B cell (primary cell): ENCODE measurements around the gene SOCS2. TPM values are rescaled to one million over a fixed set of nuclear protein-coding genes. Genes with fewer than 3 reads are reported as not detected.
"Not testable (repeated sequence)": the region's sequence is repeated elsewhere in the genome, so short reads cannot be mapped to it uniquely, and the experiment has no call there.

ENCODE experiments used
- ATAC-seq: fragments of 200-7000 bp; cut with Tn5 transposase; one replicate; pipeline ENCODE4 v1.10.0; 2021; ENCODE audit warnings: low read depth, mild to moderate bottlenecking, moderate number of reproducible peaks, moderate library complexity
- CTCF ChIA-PET: fragments of 350-600 bp; sonication (Branson Sonifier 250); formaldehyde crosslinking; loops from one replicate; lab custom pipeline; 2021; ENCODE audit warnings: antibody characterized with exemption, inconsistent platforms; lab: Charles Lee
- POLR2A ChIA-PET: fragments of 350-600 bp; sonication (Branson Sonifier 250); formaldehyde crosslinking; loops from one replicate; lab custom pipeline; 2021; ENCODE audit warnings: antibody characterized with exemption; lab: Charles Lee
- DNase-seq: peaks from one replicate; pipeline ENCODE4 v3.0.0; 2013
- H2AFZ ChIP-seq: 2 replicates; pipeline ENCODE4 v1.6.1; 2012; ENCODE audit warnings: mild to moderate bottlenecking, low read depth, low read length; ENCODE audit not compliant: insufficient read depth, poor library complexity, severe bottlenecking
- H3K27ac ChIP-seq, 2 donors: 1 replicate in 1 of 2; 2 replicates in 1 of 2; pipeline ENCODE4 v1.5.1; 2012 to 2013; ENCODE audit warnings: low read length in 2 of 2, mild to moderate bottlenecking in 2 of 2, moderate library complexity in 1 of 2
- H3K27me3 ChIP-seq, 4 experiments: fragments of 200-600 bp in 1 of 4; sonication (generic) in 1 of 4; replicated peaks in 1 of 4; 1 replicate in 2 of 4; 2 replicates in 2 of 4; pipeline versions ENCODE4 v1.6.1 to v1.7.0; 2013 to 2016; ENCODE audit warnings: low read length in 3 of 4, mild to moderate bottlenecking in 2 of 4, mixed read lengths in 1 of 4, moderate library complexity in 1 of 4; ENCODE audit not compliant: insufficient read depth in 4 of 4, control insufficient read depth in 3 of 4; ENCODE audit errors: control extremely low read depth in 1 of 4
- H3K36me3 ChIP-seq, 2 experiments: replicated peaks in 1 of 2; 1 replicate in 1 of 2; 2 replicates in 1 of 2; pipeline versions ENCODE4 v1.6.1 to v1.7.1; 2013; ENCODE audit warnings: low read length in 1 of 2; ENCODE audit not compliant: insufficient read depth in 2 of 2, control insufficient read depth in 1 of 2; ENCODE audit errors: control extremely low read depth in 1 of 2, extremely low read depth in 1 of 2
- H3K4me1 ChIP-seq, 2 donors: fragments of 200-600 bp in 1 of 2; sonication (generic) in 1 of 2; 1 replicate in 1 of 2; 2 replicates in 1 of 2; pipeline versions ENCODE4 v1.5.1 to v1.6.1; 2013 to 2017; ENCODE audit warnings: low read length in 2 of 2; ENCODE audit not compliant: control insufficient read depth in 2 of 2, insufficient read depth in 2 of 2
- H3K4me2 ChIP-seq: replicated peaks from 2 replicates; pipeline ENCODE3; 2012; ENCODE audit warnings: mild to moderate bottlenecking, low read depth, low read length; ENCODE audit not compliant: poor library complexity, severe bottlenecking
- H3K4me3 ChIP-seq, 5 experiments: fragments of 200-600 bp in 1 of 5; sonication (generic) in 1 of 5; 1 replicate in 3 of 5; 2 replicates in 2 of 5; pipeline versions ENCODE4 v1.5.1 to v1.7.0; 2011 to 2016; ENCODE audit warnings: low read length in 4 of 5, mild to moderate bottlenecking in 4 of 5, low read depth in 2 of 5, control low read depth in 1 of 5, moderate library complexity in 1 of 5; ENCODE audit not compliant: insufficient read depth in 1 of 5; ENCODE audit errors: control extremely low read depth in 1 of 5, extremely low read depth in 1 of 5
- H3K79me2 ChIP-seq: fragments of 200-600 bp; sonication (generic); one replicate; pipeline ENCODE4 v1.6.0; 2016; ENCODE audit warnings: low read length; ENCODE audit not compliant: control insufficient read depth, insufficient read depth
- H3K9ac ChIP-seq: fragments of 200-600 bp; sonication (generic); 2 replicates; pipeline ENCODE4 v1.6.1; 2017; ENCODE audit warnings: mild to moderate bottlenecking, low read length, moderate library complexity
- H3K9me3 ChIP-seq, 3 donors: one replicate each; pipeline versions ENCODE4 v1.6.1 to v1.7.1; 2013; ENCODE audit warnings: low read length in 2 of 3; ENCODE audit not compliant: control insufficient read depth in 2 of 3, insufficient read depth in 1 of 3; ENCODE audit errors: control extremely low read depth in 1 of 3
- H4K20me1 ChIP-seq: 2 replicates; pipeline ENCODE4 v1.6.0; 2012; ENCODE audit warnings: mild to moderate bottlenecking, low read length; ENCODE audit not compliant: insufficient read depth, control insufficient read depth, poor library complexity, severe bottlenecking
- H3K27ac Mint-ChIP-seq: one replicate; pipeline ENCODE4 v1.8.0; 2021; ENCODE audit warnings: mixed read lengths
- H3K27me3 Mint-ChIP-seq: one replicate; pipeline ENCODE4 v1.8.0; 2021; ENCODE audit warnings: mixed read lengths
- H3K4me1 Mint-ChIP-seq: one replicate; pipeline ENCODE4 v1.8.0; 2021; ENCODE audit warnings: mixed read lengths
- H3K4me3 Mint-ChIP-seq: one replicate; pipeline ENCODE4 v1.8.0; 2021; ENCODE audit warnings: mixed read lengths
- H3K9me3 Mint-ChIP-seq: one replicate; pipeline ENCODE4 v1.8.0; 2022; ENCODE audit warnings: mixed read lengths; ENCODE audit not compliant: insufficient read depth
- CTCF ChIP-seq: fragments of 200-600 bp; IDR thresholded peaks from one replicate; pipeline ENCODE4 v1.8.0; 2022; ENCODE audit warnings: antibody characterized with exemption, mild to moderate bottlenecking
- EZH2 ChIP-seq: IDR thresholded peaks from 2 replicates; pipeline ENCODE4 v1.6.1; 2012; ENCODE audit warnings: borderline replicate concordance, low read depth, mild to moderate bottlenecking, moderate library complexity, low read length; ENCODE audit not compliant: insufficient read depth, poor library complexity, severe bottlenecking
- WGBS: methylation state at CpG from one replicate; pipeline ENCODE4 v1.1.5; 2013; ENCODE audit warnings: missing lambda C conversion rate; ENCODE audit not compliant: insufficient coverage; 5-methylcytosine and 5-hydroxymethylcytosine counted together
- intact Hi-C: fragments of 100-400 bp; cut with micrococcal nuclease; formaldehyde crosslinking; loops from one replicate; pipeline ENCODE4 v1.10.0; 2022
- polyA plus RNA-seq: library from polyadenylated mRNA; depleted of rRNA; stranded (reverse); fragments of >200 nt; gene quantifications from 2 replicates; pipeline ENCODE4 v1.2.3, GENCODE V29; 2012
- total RNA-seq, 2 donors: library from RNA; stranded (reverse); fragments of 120-200 nt in 1 of 2; gene quantifications; 1 replicate in 1 of 2; 2 replicates in 1 of 2; pipeline versions ENCODE4 v1.2.3 to v1.2.4, GENCODE V29; 2013 to 2022

Gene SOCS2
- total and polyA plus RNA-seq, 2 donors (not counting 1 experiment from before 2014, with no cell fraction given): 1.3 to 1.6 TPM

GRCh38 chr12:93552427-93552826 is 20.0 kb upstream of the SOCS2 start:
- Histone ChIP-seq H3K9me3 (peaks cover 0 to 3% (median 0%) of the 10 kb centered on the region in 3 donors), H3K79me2 (no peaks in the 10 kb centered on the region), H3K4me2 (no peak overlapping the region), H3K27me3 (no peaks in the 10 kb centered on the region), H3K9ac (no peak overlapping the region), H3K4me3 (no peak overlapping the region), H4K20me1 (no peaks in the 10 kb centered on the region), H3K27ac (no peak overlapping the region), H2AFZ (no peak overlapping the region), H3K36me3 (no peaks in the 10 kb centered on the region), H3K4me1 (no peaks in the 10 kb centered on the region)
- ChIA-PET CTCF (interaction anchor here (1.1 kb wide), 1 partner anchor 548 kb away, joined by 4 read pairs; no protein-coding TSS in a partner anchor), POLR2A (no interaction called here)
- TF ChIP-seq EZH2 (no peak), CTCF (no peak)
- Mint-ChIP-seq H3K27me3 (peaks cover 14% of the 10 kb centered on the region), H3K9me3 (no peaks in the 10 kb centered on the region), H3K27ac (no peak overlapping the region), H3K4me1 (no peaks in the 10 kb centered on the region), H3K4me3 (no peak overlapping the region)
- DNase-seq (no peak), ATAC-seq (no peak)
- intact Hi-C loops: no loop called here
- 100% methylated on average over 1 of the region's 4 CpGs for whole genome bisulfite sequencing

GRCh38 chr12:93557879-93558278 is 14.6 kb upstream of the SOCS2 start:
- ATAC-seq, H4K20me1 ChIP-seq, H3K4me1 ChIP-seq, H3K4me3 Mint-ChIP-seq, H3K4me2 ChIP-seq, intact Hi-C loops, DNase-seq, H3K36me3 ChIP-seq, H3K9me3 ChIP-seq, H3K4me1 Mint-ChIP-seq, H2AFZ ChIP-seq, H3K27ac Mint-ChIP-seq, POLR2A ChIA-PET, H3K4me3 ChIP-seq, H3K79me2 ChIP-seq, H3K27me3 ChIP-seq, H3K27ac ChIP-seq, H3K9ac ChIP-seq: not testable (repeated sequence)
- CTCF ChIA-PET: interaction anchor here (1.2 kb wide), 1 partner anchor 544 kb away, joined by 3 read pairs; no protein-coding TSS in a partner anchor
- H3K27me3 Mint-ChIP-seq: peaks cover 21% of the 10 kb centered on the region
- H3K9me3 Mint-ChIP-seq: peaks cover 14% of the 10 kb centered on the region

GRCh38 chr12:93558685-93559084 is 13.8 kb upstream of the SOCS2 start:
- intact Hi-C loops, POLR2A ChIA-PET, H3K4me3 Mint-ChIP-seq, H4K20me1 ChIP-seq, H3K79me2 ChIP-seq, H3K9ac ChIP-seq, H3K4me3 ChIP-seq, H3K27ac Mint-ChIP-seq, H3K36me3 ChIP-seq, H3K9me3 ChIP-seq, H2AFZ ChIP-seq, H3K4me1 Mint-ChIP-seq, H3K27me3 ChIP-seq, DNase-seq, ATAC-seq, H3K27ac ChIP-seq, H3K4me2 ChIP-seq, H3K4me1 ChIP-seq: not testable (repeated sequence)
- peaks cover 14% of the 10 kb centered on the region for H3K9me3 Mint-ChIP-seq
- WGBS: no CpG with 5 or more reads among the region's 1 CpG
- H3K27me3 Mint-ChIP-seq: peaks cover 17% of the 10 kb centered on the region
- CTCF ChIA-PET: interaction anchor here (1.2 kb wide), 1 partner anchor 543 kb away, joined by 3 read pairs; no protein-coding TSS in a partner anchor
